Cardiac fibroblast (primary cell): Measurements from ENCODE around the gene EXOSC6.
A peak's percentile ranks its signal among the peaks of the same experiment; 100 is the strongest.
"Not testable (repeated sequence)": the region's sequence is repeated elsewhere in the genome, so short reads cannot be mapped to it uniquely, and the experiment has no call there.

Experiments
- DNase-seq, 2 donors: peaks; one replicate each; pipeline versions ENCODE4 v3.0.0 to v3.0.0-alpha.2; 2010; ENCODE audit warnings: low read depth in 2 of 2
- H3K4me3 ChIP-seq, 2 donors: replicated peaks in 1 of 2; 1 replicate in 1 of 2; 2 replicates in 1 of 2; pipeline ENCODE4 v1.5.1; 2011; ENCODE audit warnings: low read depth in 2 of 2, low read length in 2 of 2, mild to moderate bottlenecking in 2 of 2, moderate library complexity in 1 of 2
- CTCF ChIP-seq: IDR thresholded peaks from one replicate; pipeline ENCODE4 v1.5.1; 2011; ENCODE audit warnings: low read depth, mild to moderate bottlenecking, low read length, inconsistent platforms

EXOSC6 gene

GRCh38 chr16:70267516-70267915, 15.8 kb upstream of the EXOSC6 start:
- peak; percentile 67 to 71 for DNase-seq
- TF ChIP-seq CTCF: peak; percentile 63
- H3K4me3 ChIP-seq: no peak overlapping the region

- not testable (repeated sequence) for H3K4me3 ChIP-seq, DNase-seq
Measured at GRCh38 chr16:70259903-70260302, 8.2 kb upstream of the EXOSC6 start.

- no peak for TF ChIP-seq CTCF
Measured at GRCh38 chr16:70258946-70259345, 7.2 kb upstream of the EXOSC6 start.

GRCh38 chr16:70258065-70258464, 6.3 kb upstream of the EXOSC6 start:
- H3K4me3 ChIP-seq: no peak overlapping the region
- no peak for TF ChIP-seq CTCF
- no peak for DNase-seq

More at GRCh38 chr16:70258946-70259345, 7.2 kb upstream of the EXOSC6 start:
- H3K4me3 ChIP-seq: no peak overlapping the region
- no peak for DNase-seq

GRCh38 chr16:70257391-70257790, 5.7 kb upstream of the EXOSC6 start:
- DNase-seq: peak; percentile 26 to 28
- no peak for TF ChIP-seq CTCF
- H3K4me3 ChIP-seq: no peak overlapping the region

GRCh38 chr16:70255574-70255973, 3.8 kb upstream of the EXOSC6 start:
- no peak for DNase-seq
- TF ChIP-seq CTCF: no peak

GRCh38 chr16:70254965-70255286, 3.2 kb upstream of the EXOSC6 start:
- TF ChIP-seq CTCF: no peak
- no peak overlapping the region for H3K4me3 ChIP-seq
- no peak for DNase-seq

More at GRCh38 chr16:70255574-70255973, 3.8 kb upstream of the EXOSC6 start:
- H3K4me3 ChIP-seq: no peak overlapping the region
